DOHH2 (cell line): Measurements from ENCODE around the gene RMDN2.

Experiments
- CTCF ChIP-seq: fragments of 200-600 bp; sonication (generic); IDR thresholded peaks from one replicate; pipeline ENCODE4 v1.5.1; 2014; ENCODE audit warnings: antibody characterized with exemption, mild to moderate bottlenecking, low read depth, low read length; ENCODE audit not compliant: poor library complexity, severe bottlenecking
- EZH2phosphoT487 ChIP-seq: fragments of 200-600 bp; sonication (generic); IDR thresholded peaks from 2 replicates; pipeline ENCODE4 v1.6.1; 2017; ENCODE audit warnings: borderline replicate concordance, mild to moderate bottlenecking, antibody characterized with exemption, low read length, moderate library complexity, mixed read lengths

- no peak for TF ChIP-seq CTCF
- no peak for TF ChIP-seq EZH2phosphoT487
These were observed 46.9 kb downstream of the RMDN2 start for GRCh38 chr2:37971971-37972370.
